22Rv1 (cell line): Measurements from ENCODE around the gene KCNV2.

Source experiments
- CTCF ChIP-seq: fragments of 450-650 bp; IDR thresholded peaks from 2 replicates; pipeline ENCODE4 v1.5.1; 2017; ENCODE audit warnings: mild to moderate bottlenecking
- ZFX ChIP-seq: fragments of 450-650 bp; IDR thresholded peaks from 2 replicates; pipeline ENCODE4 v1.6.1; 2017; ENCODE audit warnings: antibody characterized with exemption, borderline replicate concordance

GRCh38 chr9:2723376-2724065, 6.2 kb downstream of the KCNV2 start:
- TF ChIP-seq CTCF (no peak), ZFX (no peak)
